ENCODE data around the gene MSMO1.

The MSMO1 gene

DNA sequence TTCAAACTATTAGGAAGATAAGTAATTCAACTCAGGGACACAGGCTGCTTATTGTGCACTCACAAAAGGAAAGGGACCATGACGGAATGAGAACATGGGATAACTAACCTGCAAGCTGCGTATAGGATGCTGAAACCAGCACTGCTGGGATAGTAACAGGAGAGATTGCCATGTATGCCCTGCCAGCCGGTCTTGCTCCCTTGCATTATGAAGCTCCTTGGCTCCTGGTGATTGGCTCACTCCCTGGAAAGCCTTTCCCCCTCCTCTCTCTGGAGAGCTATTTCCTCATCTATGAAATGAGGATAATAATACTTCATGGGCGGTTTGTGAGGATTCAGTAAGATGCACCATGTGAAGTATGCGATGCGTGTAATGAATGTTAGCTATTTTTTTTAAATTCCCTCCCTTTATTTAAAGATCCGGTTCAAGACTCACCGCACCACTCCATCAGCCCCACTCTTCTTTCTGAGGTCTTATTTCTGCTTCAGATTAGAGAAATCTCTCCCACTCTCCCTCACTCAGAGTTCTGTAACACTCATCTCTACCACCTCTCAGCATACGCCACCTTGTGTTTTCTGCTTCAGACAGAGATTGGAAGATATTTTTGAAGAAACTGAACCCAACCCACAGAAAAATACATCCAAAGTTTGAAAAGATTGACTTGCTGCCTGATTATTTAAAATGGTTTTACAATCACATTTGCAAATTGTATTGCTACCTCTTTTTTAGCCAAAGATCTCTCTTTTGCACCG is 18.4 kb downstream of the MSMO1 start:
- Histone ChIP-seq H3K4me1 (ENCODE audit: control insufficient read depth, insufficient read depth, low read length) (no peaks in the 10 kb centered on the region), H3K9ac (ENCODE audit: low read depth, low read length) (no peak overlapping the region), H3K9me3 (ENCODE audit: control insufficient read depth, insufficient read depth, low read length) (no peaks in the 10 kb centered on the region), H3K27me3 (ENCODE audit: control insufficient read depth, insufficient read depth, low read length) (no peaks in the 10 kb centered on the region), H3K4me3 (ENCODE audit: low read depth, low read length) (no peak overlapping the region), H3K36me3 (ENCODE audit: control insufficient read depth, insufficient read depth, low read length) (no peaks in the 10 kb centered on the region)

DNA sequence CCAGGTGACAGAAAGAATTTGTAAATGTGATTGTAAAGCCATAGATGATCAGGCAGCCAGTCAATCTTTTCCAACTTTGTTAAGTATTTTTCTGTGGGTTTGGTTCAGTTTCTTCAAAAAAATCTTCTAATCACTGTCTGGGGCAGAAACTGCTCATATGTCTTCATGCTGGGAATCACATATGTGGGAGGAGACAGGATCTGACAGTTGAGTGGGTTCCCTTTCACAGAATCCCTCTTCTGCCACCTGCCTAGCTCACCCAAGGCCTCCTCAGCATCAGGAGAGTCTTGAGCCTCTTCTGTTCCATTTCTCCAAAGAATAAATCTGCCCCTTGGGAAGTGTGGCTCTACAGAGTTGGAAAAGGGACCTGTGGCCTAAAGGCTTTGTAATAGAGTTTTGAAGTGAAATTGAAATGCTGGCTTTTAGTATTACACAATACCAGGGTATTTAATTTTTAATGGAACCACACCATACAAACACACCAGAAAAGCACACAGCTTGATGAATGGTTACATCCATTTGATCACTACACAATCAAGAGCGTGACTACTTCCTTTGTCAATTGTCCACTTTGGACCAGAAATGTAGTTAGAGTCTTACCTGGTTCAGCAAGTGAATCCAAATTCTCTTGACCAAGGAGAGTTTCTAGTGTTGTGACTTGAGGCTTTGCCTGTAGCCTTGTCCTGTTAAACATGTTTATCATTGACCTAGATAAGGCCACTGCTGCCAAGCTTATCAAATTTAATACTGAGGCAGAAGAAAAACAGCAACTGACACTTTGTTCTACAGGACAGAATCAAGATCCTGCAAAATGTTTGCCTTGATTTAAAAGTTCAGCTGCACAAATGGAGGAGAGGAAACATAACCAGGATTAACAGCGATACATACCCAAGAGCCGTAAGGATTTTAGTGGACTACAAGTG is 20.4 kb downstream of the MSMO1 start:
- Histone ChIP-seq H3K36me3 (ENCODE audit: control insufficient read depth, insufficient read depth, low read length) (no peaks in the 10 kb centered on the region), H3K4me1 (ENCODE audit: control insufficient read depth, insufficient read depth, low read length) (no peaks in the 10 kb centered on the region), H3K9me3 (ENCODE audit: control insufficient read depth, insufficient read depth, low read length) (no peaks in the 10 kb centered on the region), H3K27me3 (ENCODE audit: control insufficient read depth, insufficient read depth, low read length) (no peaks in the 10 kb centered on the region), H3K4me3 (ENCODE audit: low read depth, low read length) (no peak overlapping the region), H3K9ac (ENCODE audit: low read depth, low read length) (no peak overlapping the region)

DNA sequence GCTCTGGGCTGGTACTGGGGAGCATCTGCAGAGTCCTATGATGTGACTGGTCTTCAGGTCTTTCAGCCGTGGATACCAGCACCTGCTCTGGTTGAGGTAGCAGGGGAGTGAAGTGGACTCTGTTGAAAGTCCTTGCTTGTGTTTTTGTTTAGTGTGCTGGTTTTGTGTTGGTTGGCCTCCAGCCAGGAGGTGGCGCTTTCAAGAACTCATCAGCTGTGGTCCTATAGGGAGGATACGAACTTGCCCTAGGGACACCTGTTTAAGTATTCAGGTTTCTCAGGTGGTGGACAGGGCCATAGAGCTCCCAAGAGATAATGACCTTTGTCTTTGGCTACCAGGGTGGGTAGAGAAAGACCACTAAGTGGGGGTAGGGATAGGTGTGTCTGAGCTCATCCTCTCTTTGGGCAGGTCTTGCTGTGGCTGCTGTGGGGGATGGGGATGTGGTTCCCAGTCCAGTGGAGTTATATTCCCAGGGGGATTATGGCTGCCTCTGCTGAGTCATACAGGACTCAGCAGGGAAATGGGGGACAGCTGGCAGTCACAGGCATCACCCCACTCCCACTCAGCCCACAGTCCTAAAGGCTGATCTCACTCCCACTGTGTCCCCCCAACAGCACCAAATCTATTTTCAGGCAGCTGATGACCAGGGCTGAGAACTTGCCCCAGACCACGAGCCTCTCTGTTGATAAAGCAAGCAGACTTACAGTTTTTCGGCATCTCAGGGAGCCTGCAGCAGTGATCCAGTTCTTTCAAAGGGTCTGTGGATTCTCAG is 24.1 kb downstream of the MSMO1 start:
- H3K4me1 ChIP-seq (ENCODE audit: control insufficient read depth, insufficient read depth, low read length): no peaks in the 10 kb centered on the region
- no peaks in the 10 kb centered on the region for H3K9me3 ChIP-seq (ENCODE audit: control insufficient read depth, insufficient read depth, low read length)
- H3K36me3 ChIP-seq (ENCODE audit: control insufficient read depth, insufficient read depth, low read length): no peaks in the 10 kb centered on the region
- H3K9ac ChIP-seq (ENCODE audit: low read depth, low read length): no peak overlapping the region
- H3K4me3 ChIP-seq (ENCODE audit: low read depth, low read length): no peak overlapping the region
- no peaks in the 10 kb centered on the region for H3K27me3 ChIP-seq (ENCODE audit: control insufficient read depth, insufficient read depth, low read length)

DNA sequence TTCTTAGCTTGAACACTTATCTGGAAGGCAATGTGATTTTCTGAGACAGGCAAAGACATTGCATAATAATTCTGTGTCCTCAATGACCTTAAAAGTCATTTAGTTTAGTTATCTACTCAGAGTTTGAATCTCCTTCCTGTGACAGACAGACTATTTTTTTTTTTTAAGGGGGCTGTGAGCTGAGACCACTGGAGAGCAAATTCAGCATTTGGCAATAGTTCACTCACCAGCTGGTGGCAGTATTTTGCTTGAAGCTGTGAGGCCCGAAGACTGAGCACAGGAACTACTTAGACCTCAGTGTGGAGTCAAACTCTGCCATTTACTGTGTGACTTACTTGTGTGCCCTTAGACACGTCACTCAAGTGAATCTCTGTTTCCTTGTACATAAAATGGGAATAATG is 28.4 kb downstream of the MSMO1 start:
- Histone ChIP-seq H3K9me3 (ENCODE audit: control insufficient read depth, insufficient read depth, low read length) (no peaks in the 10 kb centered on the region), H3K4me3 (ENCODE audit: low read depth, low read length) (no peak overlapping the region), H3K4me1 (ENCODE audit: control insufficient read depth, insufficient read depth, low read length) (no peaks in the 10 kb centered on the region), H3K36me3 (ENCODE audit: control insufficient read depth, insufficient read depth, low read length) (no peaks in the 10 kb centered on the region), H3K27me3 (ENCODE audit: control insufficient read depth, insufficient read depth, low read length) (no peaks in the 10 kb centered on the region), H3K9ac (ENCODE audit: low read depth, low read length) (no peak overlapping the region)

DNA sequence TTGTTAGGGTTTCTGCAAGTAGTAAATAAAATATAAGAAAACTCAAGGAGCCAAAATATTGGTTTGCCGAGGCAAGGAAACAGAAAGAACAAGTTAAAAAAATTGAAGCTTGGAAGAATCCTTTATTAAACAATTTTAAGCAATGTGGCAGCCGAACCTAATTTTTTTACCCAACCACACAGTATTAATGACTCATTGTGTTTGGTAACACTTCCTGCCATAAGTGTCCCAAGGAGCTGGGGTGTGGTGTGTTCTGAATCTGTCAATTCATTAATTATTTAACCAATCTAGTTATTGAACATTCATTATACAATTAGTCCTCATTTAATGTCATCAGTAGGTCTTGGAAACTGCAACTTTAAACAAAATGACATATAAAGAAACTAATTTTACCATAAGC is 32.0 kb downstream of the MSMO1 start:
- no peak overlapping the region for H3K4me3 ChIP-seq (ENCODE audit: low read depth, low read length)
- H3K36me3 ChIP-seq (ENCODE audit: control insufficient read depth, insufficient read depth, low read length): no peaks in the 10 kb centered on the region
- no peaks in the 10 kb centered on the region for H3K9me3 ChIP-seq (ENCODE audit: control insufficient read depth, insufficient read depth, low read length)
- H3K9ac ChIP-seq (ENCODE audit: low read depth, low read length): no peak overlapping the region
- no peaks in the 10 kb centered on the region for H3K4me1 ChIP-seq (ENCODE audit: control insufficient read depth, insufficient read depth, low read length)
- H3K27me3 ChIP-seq (ENCODE audit: control insufficient read depth, insufficient read depth, low read length): no peaks in the 10 kb centered on the region

DNA sequence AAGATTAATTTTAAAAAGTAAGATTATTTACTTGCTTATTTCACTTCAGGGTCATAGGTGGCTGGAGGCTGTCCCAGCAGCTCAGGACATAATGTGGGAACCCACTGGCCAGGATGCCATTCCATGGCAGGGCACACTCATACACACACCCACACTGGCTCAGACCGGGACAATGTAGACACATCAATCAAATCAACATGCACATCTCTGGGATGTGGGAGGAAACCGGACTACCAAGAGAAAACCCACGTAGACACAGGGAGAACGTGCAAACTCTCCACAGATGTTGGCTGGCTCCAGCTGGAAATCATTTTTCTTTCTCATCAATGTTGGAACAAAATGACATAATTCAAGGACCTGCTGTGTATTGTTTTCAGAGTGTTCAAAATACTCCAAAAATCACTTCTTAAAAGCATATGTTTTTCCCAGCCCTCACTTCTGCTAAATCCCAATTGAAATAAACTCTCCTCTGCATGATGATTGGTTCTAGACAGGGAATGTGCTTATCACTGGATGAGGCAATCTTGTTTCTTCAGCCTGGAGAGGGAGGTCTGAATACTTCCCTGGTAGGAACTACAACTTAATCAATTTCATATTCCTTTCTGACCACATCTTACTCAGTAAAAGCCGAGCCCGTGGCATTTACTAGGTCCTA is 32.7 kb downstream of the MSMO1 start:
- no peak overlapping the region for H3K4me3 ChIP-seq (ENCODE audit: low read depth, low read length)
- H3K9ac ChIP-seq (ENCODE audit: low read depth, low read length): no peak overlapping the region
- H3K4me1 ChIP-seq (ENCODE audit: control insufficient read depth, insufficient read depth, low read length): no peaks in the 10 kb centered on the region
- H3K36me3 ChIP-seq (ENCODE audit: control insufficient read depth, insufficient read depth, low read length): no peaks in the 10 kb centered on the region
- H3K27me3 ChIP-seq (ENCODE audit: control insufficient read depth, insufficient read depth, low read length): no peaks in the 10 kb centered on the region
- no peaks in the 10 kb centered on the region for H3K9me3 ChIP-seq (ENCODE audit: control insufficient read depth, insufficient read depth, low read length)

DNA sequence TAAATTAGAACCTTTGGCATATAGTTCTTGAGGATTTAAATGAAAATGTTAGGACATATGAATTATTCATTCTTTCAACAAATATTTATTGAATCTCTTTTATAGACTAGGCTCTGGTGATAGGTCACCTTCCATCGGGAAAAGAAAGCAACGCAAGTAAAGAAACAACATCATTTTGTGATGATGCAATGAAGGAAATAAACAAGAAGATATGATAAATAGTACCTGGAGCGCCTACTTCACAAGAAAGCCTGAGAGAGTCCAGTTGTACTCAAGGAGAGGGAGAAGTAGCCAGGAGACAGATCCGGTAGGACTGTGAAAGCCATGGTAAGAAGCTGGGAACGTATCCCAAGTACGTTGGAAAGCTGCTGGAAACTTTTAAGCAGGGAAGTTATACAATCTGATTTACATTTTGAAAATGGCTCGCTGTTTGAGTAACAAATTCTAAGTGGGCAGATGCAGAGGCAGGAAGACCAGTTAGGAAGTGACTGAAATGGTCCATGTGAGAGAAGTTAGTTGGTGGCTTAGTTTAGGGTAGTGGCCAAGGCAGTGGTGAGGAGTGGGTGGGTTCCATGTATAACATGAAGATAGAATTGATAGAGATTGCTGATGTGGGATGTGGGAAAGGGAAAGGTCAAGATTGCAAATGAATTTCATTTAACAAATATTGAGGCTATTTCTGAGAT is 33.7 kb downstream of the MSMO1 start:
- Histone ChIP-seq H3K27me3 (ENCODE audit: control insufficient read depth, insufficient read depth, low read length) (no peaks in the 10 kb centered on the region), H3K9me3 (ENCODE audit: control insufficient read depth, insufficient read depth, low read length) (no peaks in the 10 kb centered on the region), H3K4me3 (ENCODE audit: low read depth, low read length) (no peak overlapping the region), H3K4me1 (ENCODE audit: control insufficient read depth, insufficient read depth, low read length) (no peaks in the 10 kb centered on the region), H3K36me3 (ENCODE audit: control insufficient read depth, insufficient read depth, low read length) (no peaks in the 10 kb centered on the region), H3K9ac (ENCODE audit: low read depth, low read length) (no peak overlapping the region)

DNA sequence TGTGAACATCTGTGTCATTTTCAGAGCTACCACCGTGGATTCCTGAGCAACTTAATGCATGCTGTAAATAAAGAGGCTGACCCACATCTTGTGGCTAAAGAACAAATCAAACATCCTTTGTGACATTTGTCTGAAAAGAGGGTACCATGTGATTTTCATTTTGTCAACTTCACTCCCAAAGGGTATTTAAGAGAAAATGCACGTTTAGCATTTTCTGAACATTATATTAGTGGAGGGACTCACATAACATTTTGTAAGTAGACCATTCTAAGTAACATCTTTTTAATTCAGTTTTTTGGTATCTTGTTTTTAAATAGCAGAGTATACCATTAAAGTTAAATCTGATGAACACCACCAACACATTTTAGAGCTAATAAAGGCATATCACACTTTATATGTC is 34.3 kb downstream of the MSMO1 start:
- no peaks in the 10 kb centered on the region for H3K36me3 ChIP-seq (ENCODE audit: control insufficient read depth, insufficient read depth, low read length)
- no peaks in the 10 kb centered on the region for H3K4me1 ChIP-seq (ENCODE audit: control insufficient read depth, insufficient read depth, low read length)
- no peaks in the 10 kb centered on the region for H3K9me3 ChIP-seq (ENCODE audit: control insufficient read depth, insufficient read depth, low read length)
- no peaks in the 10 kb centered on the region for H3K27me3 ChIP-seq (ENCODE audit: control insufficient read depth, insufficient read depth, low read length)
- H3K4me3 ChIP-seq (ENCODE audit: low read depth, low read length): no peak overlapping the region
- H3K9ac ChIP-seq (ENCODE audit: low read depth, low read length): no peak overlapping the region

DNA sequence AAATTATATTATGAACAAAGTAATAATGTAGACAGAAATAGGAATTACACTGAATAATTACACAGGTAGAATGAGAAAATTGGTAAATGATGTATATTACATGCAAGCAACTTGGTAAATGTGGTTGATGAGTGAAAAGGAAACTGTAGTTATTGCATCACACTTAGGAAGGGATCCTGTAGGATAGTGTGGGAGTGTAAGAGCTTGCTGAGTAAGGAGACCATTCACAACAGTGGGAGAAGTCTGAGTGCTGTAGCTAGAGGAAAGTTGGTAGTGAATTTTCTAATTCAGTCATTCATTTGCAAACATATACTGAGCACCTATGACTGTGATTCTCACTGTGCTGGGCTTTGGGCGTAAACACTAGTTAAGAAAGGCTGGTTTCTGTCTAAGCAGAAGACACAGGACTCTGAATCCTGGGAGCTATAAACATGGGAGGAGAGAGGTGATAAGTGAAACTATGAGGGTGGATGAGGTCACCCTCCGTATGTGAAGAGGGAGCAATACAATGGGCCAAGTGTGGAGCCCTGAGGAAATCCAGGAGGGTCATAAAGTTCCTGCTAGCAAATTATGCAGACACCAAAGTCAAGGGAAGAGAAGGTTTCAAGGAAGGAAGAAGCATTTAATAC is 37.1 kb downstream of the MSMO1 start:
- Histone ChIP-seq H3K9ac (ENCODE audit: low read depth, low read length) (no peak overlapping the region), H3K9me3 (ENCODE audit: control insufficient read depth, insufficient read depth, low read length) (no peaks in the 10 kb centered on the region), H3K27me3 (ENCODE audit: control insufficient read depth, insufficient read depth, low read length) (no peaks in the 10 kb centered on the region), H3K4me3 (ENCODE audit: low read depth, low read length) (no peak overlapping the region), H3K4me1 (ENCODE audit: control insufficient read depth, insufficient read depth, low read length) (no peaks in the 10 kb centered on the region), H3K36me3 (ENCODE audit: control insufficient read depth, insufficient read depth, low read length) (no peaks in the 10 kb centered on the region)

DNA sequence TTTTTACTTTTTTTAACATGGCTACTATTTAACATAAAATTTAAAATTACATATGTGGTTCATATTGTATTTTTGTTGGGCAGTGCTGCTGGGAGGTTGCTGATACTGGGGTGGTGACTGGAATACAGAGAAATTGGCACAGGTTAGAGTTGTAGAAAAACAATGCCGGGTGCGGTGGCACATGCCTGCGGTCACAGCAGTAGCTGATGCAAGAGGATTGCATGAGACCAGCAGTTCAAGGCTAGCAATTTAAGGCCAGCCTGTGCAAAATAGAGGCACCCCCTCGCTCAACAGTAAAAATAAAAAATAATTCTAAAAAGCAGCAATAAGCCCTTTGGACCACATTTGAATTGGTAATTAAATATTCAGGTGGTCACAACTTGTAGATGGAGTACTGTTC is 39.6 kb downstream of the MSMO1 start:
- H3K36me3 ChIP-seq (ENCODE audit: control insufficient read depth, insufficient read depth, low read length): no peaks in the 10 kb centered on the region
- H3K9me3 ChIP-seq (ENCODE audit: control insufficient read depth, insufficient read depth, low read length): no peaks in the 10 kb centered on the region
- no peaks in the 10 kb centered on the region for H3K27me3 ChIP-seq (ENCODE audit: control insufficient read depth, insufficient read depth, low read length)
- no peak overlapping the region for H3K9ac ChIP-seq (ENCODE audit: low read depth, low read length)
- H3K4me1 ChIP-seq (ENCODE audit: control insufficient read depth, insufficient read depth, low read length): no peaks in the 10 kb centered on the region
- H3K4me3 ChIP-seq (ENCODE audit: low read depth, low read length): no peak overlapping the region

Measured in iPS-15b (cell line).